HG03045 (cell line): ENCODE measurements around the gene PPP1R12B.
"Not testable (repeated sequence)": the region's sequence is repeated elsewhere in the genome, so short reads cannot be mapped to it uniquely, and the experiment has no call there.

ENCODE experiments used
- ATAC-seq: cut with Tn5 transposase; IDR thresholded peaks from one replicate; pipeline ENCODE4 v1.9.1; 2021; ENCODE audit warnings: mild to moderate bottlenecking, moderate library complexity; ENCODE audit not compliant: unreplicated experiment

Gene PPP1R12B

GRCh38 chr1:202526056-202526455 lies 177.6 kb downstream of the PPP1R12B start:
- not testable (repeated sequence) for ATAC-seq

GRCh38 chr1:202528096-202528722 lies 179.7 kb downstream of the PPP1R12B start:
- not testable (repeated sequence) for ATAC-seq

- not testable (repeated sequence) for ATAC-seq
These were observed 182.2 kb downstream of the PPP1R12B start for GRCh38 chr1:202530686-202531085.

GRCh38 chr1:202531472-202531811 lies 182.9 kb downstream of the PPP1R12B start:
- no peak for ATAC-seq

GRCh38 chr1:202531812-202532616 lies 183.5 kb downstream of the PPP1R12B start:
- not testable (repeated sequence) for ATAC-seq

GRCh38 chr1:202539166-202539574 lies 190.7 kb downstream of the PPP1R12B start:
- not testable (repeated sequence) for ATAC-seq

GRCh38 chr1:202539583-202539982 lies 191.1 kb downstream of the PPP1R12B start:
- ATAC-seq = not testable (repeated sequence)

GRCh38 chr1:202540014-202540413 lies 191.5 kb downstream of the PPP1R12B start:
- ATAC-seq = no peak

GRCh38 chr1:202540448-202540847 lies 191.9 kb downstream of the PPP1R12B start:
- no peak for ATAC-seq

GRCh38 chr1:202540858-202541257 lies 192.4 kb downstream of the PPP1R12B start:
- ATAC-seq = not testable (repeated sequence)

GRCh38 chr1:202542415-202542814 lies 193.9 kb downstream of the PPP1R12B start:
- not testable (repeated sequence) for ATAC-seq

- ATAC-seq = not testable (repeated sequence)
These were observed 195.0 kb downstream of the PPP1R12B start for GRCh38 chr1:202543537-202543936.

- ATAC-seq = not testable (repeated sequence)
These were observed 196.4 kb downstream of the PPP1R12B start for GRCh38 chr1:202544766-202545449.

GRCh38 chr1:202545647-202546303 lies 197.3 kb downstream of the PPP1R12B start:
- not testable (repeated sequence) for ATAC-seq

GRCh38 chr1:202546377-202546776 lies 197.9 kb downstream of the PPP1R12B start:
- peak; percentile 20 for ATAC-seq

- ATAC-seq = peak; percentile 69
These were observed 198.3 kb downstream of the PPP1R12B start for GRCh38 chr1:202546796-202547195.

- no peak for ATAC-seq
These were observed 198.7 kb downstream of the PPP1R12B start for GRCh38 chr1:202547215-202547614.

- not testable (repeated sequence) for ATAC-seq
These were observed 201.6 kb downstream of the PPP1R12B start for GRCh38 chr1:202550088-202550487.

GRCh38 chr1:202551683-202552082 lies 203.2 kb downstream of the PPP1R12B start:
- ATAC-seq = no peak

GRCh38 chr1:202552615-202553014 lies 204.1 kb downstream of the PPP1R12B start:
- not testable (repeated sequence) for ATAC-seq

- not testable (repeated sequence) for ATAC-seq
These were observed 204.6 kb downstream of the PPP1R12B start for GRCh38 chr1:202553078-202553477.
